Mammary epithelial cell (primary cell): ENCODE results near the gene GFPT1.

Experiments
- EZH2 ChIP-seq: IDR thresholded peaks from 2 replicates; pipeline ENCODE4 v1.6.1; 2012; ENCODE audit warnings: low read length, inconsistent platforms, borderline replicate concordance
- TF ChIP-seq, protein P1 (sequence below), 2 donors: IDR thresholded peaks in 1 of 2; conservative IDR thresholded peaks in 1 of 2; 2 replicates each; pipeline ENCODE4 v1.5.1; 2011 to 2012; ENCODE audit warnings: inconsistent platforms in 2 of 2, low read length in 2 of 2, mild to moderate bottlenecking in 2 of 2, control low read depth in 1 of 2, low read depth in 1 of 2; ENCODE audit not compliant: insufficient read depth in 1 of 2; ENCODE audit errors: extremely low read depth in 1 of 2

DNA sequence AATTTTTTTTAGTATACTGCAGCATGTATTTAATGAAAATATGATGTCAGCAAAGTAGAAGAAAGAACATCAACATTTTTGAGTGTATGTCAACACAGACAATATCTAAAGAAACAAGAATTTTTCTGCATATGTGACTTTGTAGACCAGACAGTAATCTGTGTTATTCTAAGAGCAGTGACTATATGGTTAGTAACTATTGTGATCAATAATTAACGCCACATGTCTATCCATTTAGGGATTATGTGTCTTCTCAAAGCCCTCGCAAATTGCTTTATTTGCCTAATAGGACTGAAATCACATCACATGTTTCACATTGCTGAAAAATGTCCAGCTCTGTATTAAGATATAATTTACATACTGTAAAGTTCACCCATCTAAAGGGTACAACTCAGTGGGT lies 107.8 kb downstream of the GFPT1 start:
- TF ChIP-seq, protein P1, sequence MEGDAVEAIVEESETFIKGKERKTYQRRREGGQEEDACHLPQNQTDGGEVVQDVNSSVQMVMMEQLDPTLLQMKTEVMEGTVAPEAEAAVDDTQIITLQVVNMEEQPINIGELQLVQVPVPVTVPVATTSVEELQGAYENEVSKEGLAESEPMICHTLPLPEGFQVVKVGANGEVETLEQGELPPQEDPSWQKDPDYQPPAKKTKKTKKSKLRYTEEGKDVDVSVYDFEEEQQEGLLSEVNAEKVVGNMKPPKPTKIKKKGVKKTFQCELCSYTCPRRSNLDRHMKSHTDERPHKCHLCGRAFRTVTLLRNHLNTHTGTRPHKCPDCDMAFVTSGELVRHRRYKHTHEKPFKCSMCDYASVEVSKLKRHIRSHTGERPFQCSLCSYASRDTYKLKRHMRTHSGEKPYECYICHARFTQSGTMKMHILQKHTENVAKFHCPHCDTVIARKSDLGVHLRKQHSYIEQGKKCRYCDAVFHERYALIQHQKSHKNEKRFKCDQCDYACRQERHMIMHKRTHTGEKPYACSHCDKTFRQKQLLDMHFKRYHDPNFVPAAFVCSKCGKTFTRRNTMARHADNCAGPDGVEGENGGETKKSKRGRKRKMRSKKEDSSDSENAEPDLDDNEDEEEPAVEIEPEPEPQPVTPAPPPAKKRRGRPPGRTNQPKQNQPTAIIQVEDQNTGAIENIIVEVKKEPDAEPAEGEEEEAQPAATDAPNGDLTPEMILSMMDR (conservative IDR thresholded peaks at IDR 0.05 in 1 of 2, IDR thresholded peaks at IDR 0.05 in 1 of 2; ENCODE audit: extremely low read depth in 1 of 2, insufficient read depth in 1 of 2, low read depth in 1 of 2, low read length in 2 of 2) = no peak
- no peak for TF ChIP-seq EZH2
